Loucy (cell line): ENCODE results near the gene EPHB1.

Experiments
- H2AFZ ChIP-seq: fragments of 200-600 bp; sonication (generic); 2 replicates; pipeline ENCODE4 v1.6.0; 2016; ENCODE audit warnings: antibody characterized with exemption, mild to moderate bottlenecking, low read length, moderate library complexity
- H3F3A ChIP-seq: fragments of 200-600 bp; 2 replicates; pipeline ENCODE4 v1.6.0; 2016; ENCODE audit warnings: antibody characterized with exemption, low read depth, mild to moderate bottlenecking
- H3K27me3 ChIP-seq: fragments of 200-600 bp; sonication (generic); 2 replicates; pipeline ENCODE4 v1.6.1; 2014; ENCODE audit warnings: low read length, mild to moderate bottlenecking; ENCODE audit not compliant: insufficient read depth, poor library complexity, severe bottlenecking
- H3K36me3 ChIP-seq: fragments of 200-600 bp; sonication (generic); 2 replicates; pipeline ENCODE4 v1.6.1; 2016; ENCODE audit warnings: low read length; ENCODE audit not compliant: insufficient read depth
- H3K4me1 ChIP-seq: fragments of 200-600 bp; sonication (generic); 2 replicates; pipeline ENCODE4 v1.5.1; 2014; ENCODE audit warnings: low read length, mild to moderate bottlenecking; ENCODE audit not compliant: insufficient read depth, poor library complexity, severe bottlenecking
- H3K4me2 ChIP-seq: fragments of 200-600 bp; sonication (generic); 2 replicates; pipeline ENCODE4 v1.6.0; 2014; ENCODE audit warnings: antibody characterized with exemption, low read length, low read depth, mild to moderate bottlenecking; ENCODE audit not compliant: poor library complexity, severe bottlenecking
- H3K4me3 ChIP-seq: fragments of 200-600 bp; sonication (generic); 2 replicates; pipeline ENCODE4 v1.5.1; 2014; ENCODE audit warnings: low read length, mild to moderate bottlenecking, mixed read lengths; ENCODE audit not compliant: poor library complexity, severe bottlenecking
- H3K79me2 ChIP-seq: fragments of 200-600 bp; sonication (generic); 2 replicates; pipeline ENCODE4 v1.6.1; 2014; ENCODE audit warnings: low read length; ENCODE audit not compliant: insufficient read depth
- H3K9ac ChIP-seq: fragments of 200-600 bp; sonication (generic); 2 replicates; pipeline ENCODE4 v1.6.0; 2014; ENCODE audit warnings: mild to moderate bottlenecking, low read depth, low read length, moderate library complexity; ENCODE audit not compliant: poor library complexity, severe bottlenecking
- H3K9me2 ChIP-seq: fragments of 200-600 bp; sonication (generic); replicated peaks from 2 replicates; pipeline ENCODE4 v1.6.1; 2016; ENCODE audit warnings: low read depth, low read length, mixed read lengths
- H3K9me3 ChIP-seq: fragments of 200-600 bp; sonication (generic); 2 replicates; pipeline ENCODE4 v1.6.1; 2014; ENCODE audit warnings: mild to moderate bottlenecking, antibody characterized with exemption, low read length, low read depth; ENCODE audit not compliant: insufficient read depth
- H4K20me1 ChIP-seq: fragments of 200-600 bp; sonication (generic); 2 replicates; pipeline ENCODE4 v1.6.0; 2014; ENCODE audit warnings: antibody characterized with exemption, low read length, mild to moderate bottlenecking; ENCODE audit not compliant: insufficient read depth, poor library complexity, severe bottlenecking
- CTCF ChIP-seq: fragments of 200-600 bp; sonication (generic); conservative IDR thresholded peaks from 2 replicates; pipeline ENCODE4 v1.5.1; 2014; ENCODE audit warnings: mild to moderate bottlenecking, antibody characterized with exemption, low read length
- EZH2phosphoT487 ChIP-seq: fragments of 200-600 bp; IDR thresholded peaks from 2 replicates; pipeline ENCODE4 v1.6.1; 2018; ENCODE audit warnings: antibody characterized with exemption, mild to moderate bottlenecking, moderate library complexity, borderline replicate concordance

Gene EPHB1

DNA sequence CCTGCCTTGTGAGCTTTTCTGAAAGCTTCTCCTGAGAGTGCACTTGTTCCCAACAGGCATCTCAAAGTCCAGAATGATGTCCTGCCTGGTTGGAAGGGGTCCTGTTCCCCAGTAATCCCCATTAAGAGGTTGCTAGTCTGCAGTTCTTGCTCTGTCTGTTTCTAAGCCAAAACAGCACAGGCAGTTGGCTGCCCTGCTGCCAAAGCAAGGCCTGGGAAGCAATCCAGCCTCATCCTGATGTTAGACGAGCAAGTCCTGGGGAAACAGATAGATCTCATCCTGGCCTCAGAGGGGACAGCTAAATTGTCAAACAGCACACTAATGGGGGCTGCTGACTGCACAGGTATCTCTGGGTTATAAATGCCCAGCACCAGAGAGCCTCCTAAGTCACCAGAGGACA is 198.0 kb downstream of the EPHB1 start:
- Histone ChIP-seq H3K4me3 (no peak overlapping the region), H3K9me3 (no peaks in the 10 kb centered on the region), H3K36me3 (no peaks in the 10 kb centered on the region), H3K4me1 (no peaks in the 10 kb centered on the region), H3K9me2 (no peaks in the 10 kb centered on the region), H3K79me2 (no peaks in the 10 kb centered on the region), H3K27me3 (no peaks in the 10 kb centered on the region), H3K4me2 (no peak overlapping the region), H3K9ac (no peak overlapping the region), H2AFZ (no peak overlapping the region), H3F3A (no peaks in the 10 kb centered on the region), H4K20me1 (no peaks in the 10 kb centered on the region)
- no peak for TF ChIP-seq CTCF
- no peak for TF ChIP-seq EZH2phosphoT487

DNA sequence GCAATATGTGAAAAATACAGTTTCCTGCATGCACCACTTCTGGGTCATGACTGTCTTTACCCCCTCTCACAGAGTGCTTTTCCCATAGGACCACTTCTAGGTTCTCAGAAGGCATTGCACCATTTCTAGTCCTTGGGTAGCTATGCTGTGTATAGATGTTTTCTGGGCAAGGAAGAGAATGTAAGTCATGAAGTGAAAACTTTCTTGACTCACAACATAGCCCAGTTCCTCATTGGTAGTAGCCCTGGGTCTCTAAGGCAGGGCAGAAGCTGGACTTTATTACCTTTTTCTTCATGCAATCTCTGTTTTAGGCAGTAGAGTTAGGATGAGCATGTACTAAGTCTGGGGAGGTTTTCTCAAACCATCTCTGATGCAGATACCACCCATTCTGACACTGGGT is 203.1 kb downstream of the EPHB1 start:
- Histone ChIP-seq H3K27me3 (no peaks in the 10 kb centered on the region), H3K9me2 (no peaks in the 10 kb centered on the region), H4K20me1 (no peaks in the 10 kb centered on the region), H3K4me3 (no peak overlapping the region), H3K36me3 (no peaks in the 10 kb centered on the region), H3K9ac (no peak overlapping the region), H3K9me3 (no peaks in the 10 kb centered on the region), H3K79me2 (no peaks in the 10 kb centered on the region), H3K4me2 (no peak overlapping the region), H3K4me1 (no peaks in the 10 kb centered on the region), H2AFZ (no peak overlapping the region), H3F3A (no peaks in the 10 kb centered on the region)
- TF ChIP-seq CTCF (no peak), EZH2phosphoT487 (no peak)

- no peak for TF ChIP-seq EZH2phosphoT487
- no peak for TF ChIP-seq CTCF
- H3K36me3 ChIP-seq: no peaks in the 10 kb centered on the region
These were observed 203.8 kb downstream of the EPHB1 start for GRCh38 chr3:134998855-134999254.

More at GRCh38 chr3:134998855-134999254, 203.8 kb downstream of the EPHB1 start:
- no peaks in the 10 kb centered on the region for H4K20me1 ChIP-seq
- no peak overlapping the region for H2AFZ ChIP-seq
- no peaks in the 10 kb centered on the region for H3K9me3 ChIP-seq
- H3K4me1 ChIP-seq: no peaks in the 10 kb centered on the region
- no peaks in the 10 kb centered on the region for H3F3A ChIP-seq
- no peak overlapping the region for H3K4me2 ChIP-seq
- H3K9me2 ChIP-seq: no peaks in the 10 kb centered on the region
- no peak overlapping the region for H3K4me3 ChIP-seq
- H3K9ac ChIP-seq: no peak overlapping the region
- no peaks in the 10 kb centered on the region for H3K79me2 ChIP-seq
- no peaks in the 10 kb centered on the region for H3K27me3 ChIP-seq
